ENCODE data around the gene GHRL.

GHRL gene

DNA sequence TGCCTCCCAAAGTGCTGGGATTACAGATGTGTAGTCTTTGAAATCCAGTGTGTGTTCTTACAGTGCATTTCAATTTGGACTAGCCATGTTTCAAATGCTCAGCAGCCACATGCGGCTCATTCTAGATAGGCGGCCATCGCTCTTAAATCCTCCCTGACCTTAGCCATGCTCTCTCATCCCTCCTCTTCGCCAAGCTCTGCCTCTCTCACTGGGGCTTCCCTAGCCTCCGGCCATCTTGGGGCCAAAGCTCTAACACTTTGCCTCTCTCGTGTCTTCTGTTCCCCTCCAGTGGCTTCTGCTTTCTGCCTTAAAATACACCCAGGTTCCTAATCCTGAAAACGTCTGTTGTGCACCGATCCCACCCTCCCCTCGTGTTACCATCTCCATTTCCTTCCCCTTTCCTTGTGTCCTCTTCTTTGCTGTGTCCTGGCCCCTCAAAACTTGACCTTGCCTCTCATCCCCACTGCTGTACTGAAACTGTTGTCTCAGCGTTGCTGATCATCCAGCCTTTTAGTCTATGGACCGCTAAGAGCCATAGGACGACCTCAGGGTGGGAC is 1.4 kb upstream of the GHRL start:
- peak; percentile 45 to 56 (median 50) for DNase-seq

DNA sequence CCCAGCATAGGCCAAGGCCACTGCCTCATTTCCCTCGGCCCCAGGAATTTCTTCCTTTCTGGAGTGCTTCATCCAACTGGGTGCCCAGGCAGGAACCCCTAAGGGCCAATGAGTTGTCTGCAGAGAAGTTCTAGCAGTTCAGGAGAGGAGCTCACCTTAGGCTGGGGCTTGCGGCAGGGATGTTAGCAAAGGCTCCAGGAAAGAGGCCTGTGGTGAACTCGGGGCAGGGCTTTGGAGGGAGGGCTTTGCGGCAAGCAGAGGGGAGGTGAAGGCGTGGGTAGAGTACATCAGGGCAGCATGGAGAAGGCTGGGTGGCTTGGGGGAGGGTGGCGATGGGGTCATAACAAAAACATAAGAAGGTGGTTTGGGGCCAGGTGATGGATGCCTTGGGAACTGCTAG is 1.1 kb downstream of the GHRL start:
- DNase-seq: no peak

GRCh38 chr3:10290481-10291176 is 2.1 kb downstream of the GHRL start:
- DNase-seq: no peak

DNA sequence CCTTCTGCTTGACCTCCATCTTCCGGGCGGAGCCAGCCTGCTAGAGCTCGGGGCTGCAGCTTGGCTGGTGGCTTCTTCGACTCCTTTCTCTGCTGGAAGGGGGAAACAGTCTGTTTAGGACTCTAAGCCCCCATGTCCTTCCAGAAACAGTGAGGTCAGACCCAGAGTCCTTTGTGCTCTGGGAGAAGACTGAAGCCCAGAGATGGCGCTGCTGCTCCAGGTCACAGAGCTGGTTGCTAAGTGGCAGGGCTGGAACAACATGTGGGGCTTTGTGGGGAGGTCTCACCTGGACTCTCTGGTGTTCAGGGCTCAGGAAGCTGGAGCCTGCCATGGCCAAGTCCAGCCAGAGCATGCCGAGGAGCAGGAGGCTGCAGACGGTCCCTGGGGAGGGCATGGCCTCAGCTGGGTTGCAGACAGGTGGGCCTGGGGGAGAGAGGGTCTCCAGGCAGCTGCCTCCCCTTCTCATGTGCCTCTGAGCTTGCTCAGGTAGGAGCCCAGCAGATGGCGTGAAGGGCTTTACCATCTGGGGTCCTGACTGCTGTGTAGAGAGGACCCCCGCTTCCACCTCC is 2.9 kb downstream of the GHRL start:
- DNase-seq: no peak

- DNase-seq: no peak
These were observed 3.7 kb downstream of the GHRL start for GRCh38 chr3:10289077-10289476.

- no peak for DNase-seq
These were observed 4.2 kb downstream of the GHRL start for GRCh38 chr3:10288575-10288960.

DNA sequence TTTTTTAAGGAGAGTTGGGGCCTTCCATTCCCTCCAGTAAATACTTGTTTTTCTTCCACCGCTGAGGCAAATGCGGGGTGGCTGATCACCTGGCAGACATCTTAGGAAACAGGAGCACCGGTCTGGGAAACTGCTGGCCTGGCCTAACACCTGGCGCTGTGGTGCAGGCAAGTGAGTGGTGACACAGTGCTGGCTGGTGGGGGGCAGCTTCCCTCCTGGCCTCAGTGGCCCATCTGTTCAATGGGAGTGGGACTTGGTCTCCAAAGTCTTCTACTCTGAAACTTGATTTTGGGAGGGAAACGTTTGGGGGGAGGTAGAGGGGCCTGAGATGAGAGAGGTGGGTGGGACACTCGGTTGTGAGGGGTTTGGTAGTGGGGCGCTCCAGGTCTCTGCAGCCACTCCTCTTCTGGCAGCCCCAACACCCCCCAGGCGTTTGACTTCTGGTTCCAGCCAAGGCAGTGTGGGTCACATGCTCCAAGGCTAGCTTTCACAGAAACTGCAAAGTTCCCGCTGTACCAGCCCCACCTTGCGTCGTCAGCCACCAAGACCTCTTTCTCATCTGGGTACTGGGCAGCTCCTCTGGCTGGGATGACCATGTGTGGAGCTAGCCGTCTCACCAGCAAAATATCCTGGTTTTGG is 4.7 kb downstream of the GHRL start:
- DNase-seq: no peak

GRCh38 chr3:10286596-10287295 is 6.0 kb downstream of the GHRL start:
- peak in 1 of 4 experiments; percentile 47 for DNase-seq

GRCh38 chr3:10286133-10286524 is 6.6 kb downstream of the GHRL start:
- DNase-seq: no peak

DNA sequence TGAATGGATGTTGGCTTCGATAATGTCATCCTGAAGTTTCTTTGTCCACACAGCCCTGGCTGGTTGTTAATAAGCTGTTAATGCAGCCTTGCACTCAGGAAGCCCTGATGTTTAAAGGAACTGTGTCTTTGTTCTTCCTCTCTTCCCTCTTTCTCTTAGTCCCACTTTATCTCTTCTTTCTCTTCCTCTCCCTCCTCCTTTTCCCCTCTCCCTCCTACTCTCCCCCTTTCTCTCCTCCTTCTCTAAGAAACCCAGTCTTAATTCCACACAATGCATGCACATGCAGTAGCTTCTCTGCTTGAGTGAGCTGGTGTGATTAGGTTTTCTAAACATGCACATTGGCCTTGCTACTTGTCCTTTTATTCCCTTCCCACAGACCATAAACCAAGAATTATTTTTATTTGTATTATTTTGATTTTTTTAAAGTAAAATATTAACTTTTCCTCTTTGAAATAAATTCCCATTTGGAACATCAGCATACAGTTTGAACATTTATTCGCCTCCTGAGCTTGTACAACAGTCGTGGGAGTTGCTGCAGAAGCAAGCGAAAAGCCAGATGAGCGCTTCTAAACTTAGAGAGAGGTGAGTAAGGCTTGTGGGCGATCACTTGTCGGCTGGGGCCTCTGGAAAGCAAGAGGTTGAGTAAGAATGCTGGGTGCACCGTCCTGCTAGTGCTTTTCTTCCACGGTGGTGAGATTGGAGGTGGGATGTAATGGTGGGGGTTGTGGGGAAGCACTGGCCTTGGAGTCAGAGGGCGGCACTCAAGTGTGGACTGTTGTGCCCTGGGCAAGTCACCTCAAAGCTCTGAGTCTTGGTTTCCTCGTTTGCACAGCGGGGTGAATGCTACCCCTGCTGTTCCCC is 7.2 kb downstream of the GHRL start:
- peak; percentile 21 to 66 (median 54) for DNase-seq

GRCh38 chr3:10284496-10284895 is 8.3 kb downstream of the GHRL start:
- peak in 2 of 4 experiments; percentile 17 to 32 for DNase-seq

DNA sequence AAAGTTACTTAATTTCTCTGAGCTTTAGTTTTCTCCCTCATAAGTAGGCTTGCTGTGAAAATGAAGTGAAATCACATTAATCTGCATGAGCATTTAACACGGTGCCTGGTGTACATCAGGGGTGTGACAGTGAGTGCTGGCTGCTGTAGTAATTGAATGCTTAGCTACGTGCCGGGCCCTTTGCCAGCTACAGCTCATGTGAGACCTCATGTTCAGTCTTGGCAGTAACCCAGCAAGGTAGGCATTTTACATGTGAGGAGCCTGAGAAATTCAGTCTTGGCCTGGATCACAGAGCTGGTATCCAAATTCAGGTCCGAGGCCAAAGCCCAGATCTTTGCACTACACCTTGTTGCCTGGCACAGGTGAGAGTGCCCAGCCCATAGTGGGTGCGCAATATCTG is 9.1 kb downstream of the GHRL start:
- DNase-seq: no peak

DNA sequence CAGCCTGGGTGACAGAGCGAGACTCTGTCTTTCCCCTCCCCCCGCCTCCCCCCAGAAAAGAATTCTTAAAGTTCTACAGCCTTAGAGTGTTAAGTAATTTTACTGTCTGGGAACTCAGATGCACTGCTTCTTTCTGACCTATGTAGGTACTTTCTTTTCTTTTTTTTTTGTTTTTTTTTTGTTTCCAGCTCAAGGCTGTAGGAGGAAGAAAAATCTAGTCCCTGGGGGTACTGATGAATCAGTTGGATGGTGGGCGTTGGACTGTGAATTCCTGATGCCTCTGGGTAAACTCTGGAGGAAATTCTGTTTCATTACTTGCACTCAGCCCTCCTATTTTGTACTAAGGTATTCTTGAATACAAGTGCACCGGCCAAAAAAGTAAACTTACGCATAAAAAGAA is 10.8 kb downstream of the GHRL start:
- peak in 3 of 4 experiments; percentile 26 to 43 (median 35) for DNase-seq

GRCh38 chr3:10280571-10280970 is 12.2 kb downstream of the GHRL start:
- DNase-seq: no peak

- DNase-seq: no peak
These were observed 12.6 kb downstream of the GHRL start for GRCh38 chr3:10280177-10280529.

- DNase-seq: peak in 2 of 4 experiments; percentile 30 to 38
These were observed 13.2 kb downstream of the GHRL start for GRCh38 chr3:10279384-10280176.

GRCh38 chr3:10278501-10278900 is 14.2 kb downstream of the GHRL start:
- DNase-seq: no peak

DNA sequence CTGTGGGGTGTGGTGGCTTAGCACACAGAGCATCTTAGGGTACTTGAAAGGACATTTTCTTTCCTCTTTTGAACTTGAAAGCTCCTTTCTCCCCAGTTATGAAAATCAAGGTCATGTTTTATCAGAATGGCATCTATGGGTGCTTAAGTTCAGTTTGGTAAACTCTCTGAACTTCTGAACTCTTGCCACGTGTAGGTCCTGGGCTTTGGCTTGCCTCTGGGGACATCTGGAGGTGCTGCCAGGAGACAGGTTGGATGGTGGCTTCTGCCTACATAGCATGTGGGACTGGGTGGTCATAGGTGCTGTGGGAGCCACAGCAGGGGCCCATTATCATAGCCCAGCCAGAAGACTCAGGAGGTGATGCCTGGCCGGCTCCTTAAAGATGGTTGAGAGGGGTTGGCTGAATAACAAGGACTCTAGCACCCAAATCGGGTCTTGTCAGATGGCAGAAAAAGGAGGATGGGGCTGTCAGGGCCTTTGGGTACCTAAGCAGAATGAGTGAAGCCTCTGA is 15.6 kb downstream of the GHRL start:
- no peak for DNase-seq

DNA sequence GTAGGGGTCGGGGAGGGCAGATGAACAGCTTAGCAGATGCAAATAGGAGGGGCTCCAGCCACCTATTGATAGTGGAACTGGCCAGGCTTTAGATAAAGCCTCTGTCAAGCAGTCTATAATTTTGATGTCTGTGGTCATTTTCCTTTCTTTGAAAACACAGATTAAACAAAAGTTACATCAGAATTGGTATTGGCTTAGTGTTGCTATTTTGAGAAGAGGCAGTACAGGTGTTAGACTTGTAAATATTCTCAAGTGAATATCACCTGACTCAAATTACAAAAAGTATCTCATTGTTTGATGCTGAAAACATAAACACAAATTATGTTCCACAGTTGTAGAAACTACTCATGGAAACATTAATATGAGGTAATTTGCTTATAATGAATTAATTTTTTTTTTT is 18.1 kb downstream of the GHRL start:
- no peak for DNase-seq

GRCh38 chr3:10273702-10274305 is 18.9 kb downstream of the GHRL start:
- peak in 2 of 4 experiments; percentile 42 to 49 for DNase-seq

DNA sequence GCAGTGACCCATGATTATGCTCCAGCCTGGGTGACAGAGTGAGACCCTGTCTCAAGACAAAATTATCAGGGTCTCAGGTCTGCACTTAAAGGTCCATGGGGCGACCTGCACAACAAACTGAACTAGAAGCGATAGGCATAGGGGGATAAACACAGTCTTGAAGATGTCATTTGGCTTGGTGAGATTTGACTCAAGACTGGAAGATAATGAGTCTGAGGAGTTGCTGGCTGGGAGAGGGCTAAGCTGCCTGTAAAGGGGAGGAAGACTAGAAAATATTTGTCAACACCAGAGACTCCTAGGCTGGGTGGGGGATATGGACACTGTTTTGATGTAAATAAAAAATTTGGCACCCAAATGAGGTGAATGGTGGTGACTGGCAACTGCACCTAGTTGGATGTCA is 19.8 kb downstream of the GHRL start:
- no peak for DNase-seq

Measured in suppressor macrophage (primary cell).